Measurements from ENCODE around the gene FAM227A.

Gene FAM227A

GRCh38 chr22:38656256-38657044 lies at the start of gene FAM227A, which contains the start of gene CBY1:
FAM227A (minus strand) TSS chr22:38656392; CDS start chr22:38650168, 6,224 bp downstream.
CBY1 (plus strand) TSS chr22:38656638; CDS start chr22:38668055, 11,417 bp downstream.
- peak; percentile 89 for DNase-seq

- peak; percentile 96 for DNase-seq
Observed at GRCh38 chr22:38705235-38706100, 49.3 kb upstream of the FAM227A start, which contains the start of gene GTPBP1. GTPBP1 (plus strand) TSS chr22:38705944; CDS start chr22:38705956, 12 bp downstream.

- no peak for DNase-seq
Observed at GRCh38 chr22:38704654-38705234, 48.6 kb upstream of the FAM227A start.

- peak; percentile 96 for DNase-seq
Observed at GRCh38 chr22:38700789-38701628, 44.8 kb upstream of the FAM227A start, which contains the start of gene JOSD1. JOSD1 (minus strand) TSS chr22:38700943; CDS start chr22:38699987, 956 bp downstream.

- no peak for DNase-seq
Observed at GRCh38 chr22:38700270-38700788, 44.1 kb upstream of the FAM227A start.

GRCh38 chr22:38699784-38700183 lies 43.6 kb upstream of the FAM227A start:
- no peak for DNase-seq

GRCh38 chr22:38699143-38699542 lies 43.0 kb upstream of the FAM227A start:
- DNase-seq = no peak

GRCh38 chr22:38698407-38699094 lies 42.4 kb upstream of the FAM227A start:
- DNase-seq = no peak

- DNase-seq = no peak
Observed at GRCh38 chr22:38697425-38698089, 41.4 kb upstream of the FAM227A start.

GRCh38 chr22:38696606-38697424 lies 40.6 kb upstream of the FAM227A start:
- peak; percentile 65 for DNase-seq

- DNase-seq = no peak
Observed at GRCh38 chr22:38694940-38695339, 38.7 kb upstream of the FAM227A start.

- DNase-seq = no peak
Observed at GRCh38 chr22:38694049-38694448, 37.9 kb upstream of the FAM227A start.

- no peak for DNase-seq
Observed at GRCh38 chr22:38689651-38690050, 33.5 kb upstream of the FAM227A start.

- DNase-seq = no peak
Observed at GRCh38 chr22:38685761-38686160, 29.6 kb upstream of the FAM227A start.

- DNase-seq = no peak
Observed at GRCh38 chr22:38684895-38685294, 28.7 kb upstream of the FAM227A start.

- peak; percentile 88 for DNase-seq
Observed at GRCh38 chr22:38681582-38682335, 25.6 kb upstream of the FAM227A start, which contains the start of gene TOMM22. TOMM22 (plus strand) TSS chr22:38681957; CDS start chr22:38681979, 22 bp downstream.

- DNase-seq = no peak
Observed at GRCh38 chr22:38675833-38676232, 19.6 kb upstream of the FAM227A start.

GRCh38 chr22:38674888-38675287 lies 18.7 kb upstream of the FAM227A start:
- DNase-seq = no peak
